A549 (cell line): ENCODE measurements around the gene GALNTL6. TPM values are rescaled to one million over a fixed set of nuclear protein-coding genes. Genes with fewer than 3 reads are reported as not detected.
"Not testable (repeated sequence)": the region's sequence is repeated elsewhere in the genome, so short reads cannot be mapped to it uniquely, and the experiment has no call there.

Source experiments
- ATAC-seq, 2 experiments: fragments of 200-7000 bp in 1 of 2; fragments of >200 bp in 1 of 2; cut with Nextera tagmentation in 1 of 2; cut with Tn5 transposase in 1 of 2; 3 replicates each; pipeline versions ENCODE4 v1.8.0 to v1.9.1; 2018 to 2020; ENCODE audit warnings: mild to moderate bottlenecking in 1 of 2, moderate library complexity in 1 of 2
- CTCF ChIA-PET: fragments of 300-600 bp; sonication (Branson Sonifier 250); formaldehyde crosslinking; extraction: SDS; loops from one replicate; lab custom pipeline; 2021; ENCODE audit warnings: antibody characterized with exemption, inconsistent platforms; lab: Yijun Ruan, JAX
- POLR2A ChIA-PET: fragments of 350-600 bp; formaldehyde crosslinking; extraction: SDS; loops from one replicate; lab custom pipeline; 2021; ENCODE audit warnings: antibody characterized with exemption, inconsistent platforms; lab: Yijun Ruan, JAX
- DNase-seq, 2 experiments: peaks; one replicate each; pipeline versions ENCODE4 v3.0.0 to v3.0.0-alpha.2; 2011 to 2016; ENCODE audit warnings: low read depth in 1 of 2, low spot score in 1 of 2
- FAIRE-seq: peaks from 2 replicates; lab custom pipeline; 2011; peaks lifted over from hg19 to GRCh38; lab: Jason Lieb, UNC
- H3K27ac ChIP-seq, 2 experiments: fragments of >200 bp; sonication (Bioruptor Twin); formaldehyde crosslinking; 3 replicates each; pipeline ENCODE4 v1.5.1; 2016 to 2017
- H3K4me1 ChIP-seq: fragments of >200 bp; sonication (Bioruptor Twin); formaldehyde crosslinking; 3 replicates; pipeline ENCODE4 v1.6.1; 2016
- H3K4me2 ChIP-seq: fragments of >200 bp; sonication (Bioruptor Twin); formaldehyde crosslinking; 3 replicates; pipeline ENCODE4 v1.6.1; 2016
- H3K4me3 ChIP-seq: fragments of >200 bp; sonication (Bioruptor Twin); formaldehyde crosslinking; 3 replicates; pipeline ENCODE4 v1.5.1; 2016
- H3K9me3 ChIP-seq: fragments of >200 bp; sonication (Bioruptor Twin); formaldehyde crosslinking; 3 replicates; pipeline ENCODE4 v1.6.1; 2016
- BCL3 ChIP-seq: fragments of >200 bp; sonication (Bioruptor Twin); formaldehyde crosslinking; IDR thresholded peaks from 3 replicates; pipeline ENCODE4 v1.6.1; 2016
- BHLHE40 ChIP-seq: IDR thresholded peaks from 2 replicates; pipeline ENCODE4 v1.6.1; 2012; ENCODE audit warnings: low read depth, low read length, inconsistent platforms
- CBX2 ChIP-seq: fragments of 200-600 bp; sonication (generic); IDR thresholded peaks from 2 replicates; pipeline ENCODE4 v1.6.1; 2016; ENCODE audit warnings: low read depth, mild to moderate bottlenecking, borderline replicate concordance
- CEBPB ChIP-seq, 2 experiments: fragments of >200 bp in 1 of 2; sonication (Bioruptor Twin) in 1 of 2; formaldehyde crosslinking in 1 of 2; IDR thresholded peaks; 2 replicates each; pipeline ENCODE4 v1.6.1; 2012 to 2016
- CTCF ChIP-seq: fragments of >200 bp; sonication (Bioruptor Twin); formaldehyde crosslinking; IDR thresholded peaks from 3 replicates; pipeline ENCODE4 v1.5.1; 2016
- ELK1 ChIP-seq: fragments of 150-350 bp; IDR thresholded peaks from 2 replicates; pipeline ENCODE4 v1.6.1; 2014; ENCODE audit warnings: low read depth, mild to moderate bottlenecking, low read length
- FOSB ChIP-seq: fragments of 250-450 bp; sonication (Bioruptor Pico); IDR thresholded peaks from 2 replicates; pipeline ENCODE4 v1.5.0; 2020; ENCODE audit warnings: mild to moderate bottlenecking, moderate library complexity
- HDAC2 ChIP-seq: fragments of 200-600 bp; sonication (generic); IDR thresholded peaks from 2 replicates; pipeline ENCODE4 v1.6.1; 2016
- HEYL ChIP-seq: fragments of 250-450 bp; sonication (Bioruptor Pico); IDR thresholded peaks from 2 replicates; pipeline ENCODE4 v1.8.0; 2021; ENCODE audit warnings: mild to moderate bottlenecking, moderate library complexity
- HMGXB4 ChIP-seq: fragments of 250-450 bp; sonication (Bioruptor Pico); IDR thresholded peaks from 2 replicates; pipeline ENCODE4 v1.5.0; 2021; ENCODE audit warnings: mild to moderate bottlenecking, moderate library complexity, borderline replicate concordance
- HOXB13 ChIP-seq: fragments of 250-450 bp; sonication (Bioruptor Pico); IDR thresholded peaks from 2 replicates; pipeline ENCODE4 v1.5.0; 2020; ENCODE audit warnings: low read depth, mild to moderate bottlenecking, moderate library complexity
- HOXB5 ChIP-seq: fragments of 250-450 bp; sonication (Bioruptor Pico); IDR thresholded peaks from 2 replicates; pipeline ENCODE4 v1.5.0; 2020; ENCODE audit warnings: mild to moderate bottlenecking, moderate library complexity
- KDM1A ChIP-seq: fragments of 200-600 bp; sonication (generic); IDR thresholded peaks from 2 replicates; pipeline ENCODE4 v1.6.1; 2016; ENCODE audit warnings: low read depth, mild to moderate bottlenecking
- MAFK ChIP-seq: fragments of 450-650 bp; IDR thresholded peaks from 2 replicates; pipeline ENCODE4 v1.6.1; 2014; ENCODE audit not compliant: partially characterized antibody
- MAX ChIP-seq: IDR thresholded peaks from 2 replicates; pipeline ENCODE4 v1.6.1; 2012
- MYC ChIP-seq: IDR thresholded peaks from 2 replicates; pipeline ENCODE4 v1.6.1; 2012; ENCODE audit warnings: mild to moderate bottlenecking, inconsistent platforms, low read length, improper control_type of control experiment, borderline replicate concordance
- NFE2L2 ChIP-seq: fragments of 150-350 bp; conservative IDR thresholded peaks from 2 replicates; pipeline ENCODE4 v1.6.1; 2014; ENCODE audit warnings: low read length
- NPAS2 ChIP-seq: fragments of 250-450 bp; sonication (Bioruptor Pico); IDR thresholded peaks from 2 replicates; pipeline ENCODE4 v1.8.0; 2022; ENCODE audit warnings: mild to moderate bottlenecking, moderate library complexity, borderline replicate concordance
- NR3C1 ChIP-seq: fragments of >200 bp; sonication (Bioruptor Twin); formaldehyde crosslinking; IDR thresholded peaks from 3 replicates; pipeline ENCODE4 v1.6.1; 2017
- PHF8 ChIP-seq: fragments of 200-600 bp; sonication (generic); IDR thresholded peaks from 2 replicates; pipeline ENCODE4 v1.6.1; 2016; ENCODE audit warnings: low read depth, mild to moderate bottlenecking, antibody characterized with exemption, moderate library complexity, borderline replicate concordance
- RARB ChIP-seq: fragments of 250-450 bp; sonication (Bioruptor Pico); IDR thresholded peaks from 2 replicates; pipeline ENCODE4 v1.8.0; 2021; ENCODE audit warnings: mild to moderate bottlenecking, moderate library complexity
- TP53 ChIP-seq: fragments of 250-450 bp; sonication (Bioruptor Pico); IDR thresholded peaks from 2 replicates; pipeline ENCODE4 v1.5.0; 2021; ENCODE audit warnings: mild to moderate bottlenecking, moderate library complexity
- USF2 ChIP-seq: fragments of 450-650 bp; IDR thresholded peaks from 2 replicates; pipeline ENCODE4 v1.6.1; 2014; ENCODE audit warnings: antibody characterized with exemption
- ZSCAN20 ChIP-seq: fragments of 250-450 bp; sonication (Bioruptor Pico); IDR thresholded peaks from 2 replicates; pipeline ENCODE4 v1.8.0; 2022; ENCODE audit warnings: mild to moderate bottlenecking, moderate library complexity
- WGBS: methylation state at CpG from one replicate; pipeline ENCODE4 v1.1.6; 2017; ENCODE audit errors: missing lambda C conversion rate; 5-methylcytosine and 5-hydroxymethylcytosine counted together
- polyA plus RNA-seq, 4 experiments: library from polyadenylated mRNA; depleted of rRNA in 3 of 4; stranded (reverse); fragments of >200 nt; fragmentation: RNase III in 1 of 4; extraction: RNeasy Plus Mini Kit Qiagen cat#74134 plus additional on column Dnase treatment in 1 of 4; gene quantifications; 2 replicates in 3 of 4; 3 replicates in 1 of 4; pipeline ENCODE4 v1.2.3, GENCODE V29; 2011 to 2017

The GALNTL6 gene
- polyA plus RNA-seq, 2 of the 4 experiments (the other 2 are of a cell fraction) = 0.06 to 0.49 TPM

GRCh38 chr4:172793565-172794306, 980.5 kb downstream of the GALNTL6 start:
- WGBS = 63% methylated on average over 4 of the region's 4 CpGs
- DNase-seq (no peak), FAIRE-seq (no peak), ATAC-seq (no peak)
- TF ChIP-seq NPAS2 (CRISPR knock-in tag) (no peak), FOSB (no peak), HEYL (CRISPR knock-in tag) (no peak), USF2 (no peak), TP53 (no peak), HOXB13 (CRISPR knock-in tag) (no peak), KDM1A (no peak), HDAC2 (no peak), CEBPB (IDR thresholded peaks at IDR 0.05) (no peak), PHF8 (no peak), NR3C1 (no peak), HOXB5 (CRISPR knock-in tag) (no peak), MAFK (no peak), CTCF (no peak), ZSCAN20 (CRISPR knock-in tag) (no peak), BHLHE40 (no peak), NFE2L2 (no peak), BCL3 (no peak), HMGXB4 (CRISPR knock-in tag) (no peak)
- ChIA-PET CTCF (no interaction called here), POLR2A (no interaction called here)
- Histone ChIP-seq H3K4me1 (no peaks in the 10 kb centered on the region), H3K4me2 (no peak overlapping the region), H3K9me3 (no peaks in the 10 kb centered on the region), H3K27ac (no peak overlapping the region), H3K4me3 (no peak overlapping the region)

GRCh38 chr4:172794307-172794703, 981.1 kb downstream of the GALNTL6 start:
- CTCF ChIA-PET = no interaction called here
- TF ChIP-seq MAX (no peak), CTCF (no peak), ELK1 (no peak), HOXB5 (CRISPR knock-in tag) (no peak), CBX2 (no peak), NPAS2 (CRISPR knock-in tag) (no peak), MAFK (no peak), MYC (no peak), FOSB (no peak), RARB (CRISPR knock-in tag) (no peak)
- H3K27ac ChIP-seq = no peak overlapping the region
- H3K4me2 ChIP-seq = no peak overlapping the region
- no peak for ATAC-seq
- no peak for FAIRE-seq
- POLR2A ChIA-PET = no interaction called here
- DNase-seq = no peak
- H3K4me1 ChIP-seq = no peaks in the 10 kb centered on the region
- WGBS = 95% methylated on average over 3 of the region's 3 CpGs
- no peak overlapping the region for H3K4me3 ChIP-seq
- H3K9me3 ChIP-seq = no peaks in the 10 kb centered on the region

GRCh38 chr4:172797281-172797680, 984.1 kb downstream of the GALNTL6 start:
- CTCF ChIA-PET, H3K4me1 ChIP-seq, ATAC-seq, DNase-seq, H3K9me3 ChIP-seq, H3K4me2 ChIP-seq, H3K4me3 ChIP-seq, H3K27ac ChIP-seq, FAIRE-seq, POLR2A ChIA-PET: not testable (repeated sequence)
- WGBS = 96% methylated on average over 18 of the region's 18 CpGs
